Spinal cord (tissue), 10 donors: Measurements from ENCODE around the gene PPY. TPM values are rescaled to one million over a fixed set of nuclear protein-coding genes. Genes with fewer than 3 reads are reported as not detected.
"Not testable (repeated sequence)": the region's sequence is repeated elsewhere in the genome, so short reads cannot be mapped to it uniquely, and the experiment has no call there.

Experiments used
- DNase-seq, 6 donors: peaks; one replicate each; pipeline versions ENCODE4 v3.0.0 to v3.0.0-alpha.2; 2013 to 2015; ENCODE audit warnings: low spot score in 6 of 6, low read depth in 4 of 6
- H3K27ac ChIP-seq: one replicate; pipeline ENCODE4 v1.5.1; 2013; ENCODE audit warnings: low read depth, low read length, control low read depth
- H3K27me3 ChIP-seq: one replicate; pipeline ENCODE4 v1.6.1; 2013; ENCODE audit warnings: low read length; ENCODE audit not compliant: control insufficient read depth, insufficient read depth
- H3K36me3 ChIP-seq: one replicate; pipeline ENCODE4 v1.6.1; 2013; ENCODE audit warnings: low read length; ENCODE audit not compliant: control insufficient read depth, insufficient read depth
- H3K4me1 ChIP-seq: one replicate; pipeline ENCODE4 v1.6.1; 2013; ENCODE audit warnings: low read length; ENCODE audit not compliant: control insufficient read depth, insufficient read depth
- H3K4me3 ChIP-seq: one replicate; pipeline ENCODE4 v1.5.1; 2013; ENCODE audit warnings: low read depth, low read length, control low read depth
- H3K9me3 ChIP-seq: one replicate; pipeline ENCODE4 v1.6.1; 2013; ENCODE audit warnings: low read length; ENCODE audit not compliant: control insufficient read depth, insufficient read depth
- WGBS: methylation state at CpG from one replicate; pipeline ENCODE4 v1.1.5; 2013; ENCODE audit warnings: missing lambda C conversion rate; ENCODE audit not compliant: insufficient coverage; 5-methylcytosine and 5-hydroxymethylcytosine counted together
- polyA plus RNA-seq, 2 donors: library from polyadenylated mRNA; unstranded; fragments of 120-200 nt; gene quantifications; one replicate each; pipeline ENCODE4 v1.2.1, GENCODE V29; 2013; ENCODE audit not compliant: insufficient read length in 2 of 2
- total RNA-seq, 2 donors: library from RNA; depleted of rRNA in 1 of 2; stranded (reverse); fragments of 120-200 nt in 1 of 2; fragments of >200 nt in 1 of 2; gene quantifications; one replicate each; pipeline versions ENCODE4 v1.2.3 to v1.2.4, GENCODE V29; 2013 to 2014
- donor health status: healthy.

PPY gene
- total and polyA plus RNA-seq, 4 donors = not detected

- H3K4me3 ChIP-seq = no peak overlapping the region
- 100% methylated on average over 1 of the region's 3 CpGs for WGBS
- H3K27me3 ChIP-seq = no peaks in the 10 kb centered on the region
- no peak overlapping the region for H3K27ac ChIP-seq
- H3K4me1 ChIP-seq = peaks cover 7% of the 10 kb centered on the region
- H3K36me3 ChIP-seq = no peaks in the 10 kb centered on the region
- DNase-seq = no peak
- H3K9me3 ChIP-seq = no peaks in the 10 kb centered on the region
These were observed 5.8 kb downstream of the PPY start for GRCh38 chr17:43936434-43936833.

- Histone ChIP-seq H3K27me3 (no peaks in the 10 kb centered on the region), H3K27ac (no peak overlapping the region), H3K36me3 (no peaks in the 10 kb centered on the region), H3K9me3 (no peaks in the 10 kb centered on the region), H3K4me3 (no peak overlapping the region), H3K4me1 (peaks cover 7% of the 10 kb centered on the region)
- WGBS = 20% methylated on average over 1 of the region's 6 CpGs
- no peak for DNase-seq
These were observed 6.4 kb downstream of the PPY start for GRCh38 chr17:43935926-43936261.

GRCh38 chr17:43935204-43935925 lies 6.9 kb downstream of the PPY start:
- H3K27me3 ChIP-seq = no peaks in the 10 kb centered on the region
- peaks cover 7% of the 10 kb centered on the region for H3K4me1 ChIP-seq
- no peak overlapping the region for H3K27ac ChIP-seq
- H3K4me3 ChIP-seq = no peak overlapping the region
- H3K9me3 ChIP-seq = no peaks in the 10 kb centered on the region
- H3K36me3 ChIP-seq = no peaks in the 10 kb centered on the region
- no peak for DNase-seq
- WGBS = no CpG with 5 or more reads among the region's 5 CpGs

GRCh38 chr17:43932923-43933322 lies 9.4 kb downstream of the PPY start:
- Histone ChIP-seq H3K4me1 (peaks cover 4% of the 10 kb centered on the region), H3K27ac (no peak overlapping the region), H3K36me3 (no peaks in the 10 kb centered on the region), H3K9me3 (no peaks in the 10 kb centered on the region), H3K4me3 (no peak overlapping the region), H3K27me3 (peaks cover 5% of the 10 kb centered on the region)
- no peak for DNase-seq
- 92% methylated on average over 4 of the region's 4 CpGs for WGBS

GRCh38 chr17:43932357-43932756 lies 9.9 kb downstream of the PPY start:
- WGBS = 82% methylated on average over 10 of the region's 10 CpGs
- H3K36me3 ChIP-seq = no peaks in the 10 kb centered on the region
- H3K27ac ChIP-seq = no peak overlapping the region
- H3K27me3 ChIP-seq = peaks cover 11% of the 10 kb centered on the region
- no peak for DNase-seq
- peaks cover 4% of the 10 kb centered on the region for H3K4me1 ChIP-seq
- no peaks in the 10 kb centered on the region for H3K9me3 ChIP-seq
- no peak overlapping the region for H3K4me3 ChIP-seq

GRCh38 chr17:43931062-43931571 lies 11.2 kb downstream of the PPY start:
- Histone ChIP-seq H3K4me3 (no peak overlapping the region), H3K4me1 (peaks cover 11% of the 10 kb centered on the region), H3K27me3 (peaks cover 20% of the 10 kb centered on the region), H3K27ac (no peak overlapping the region), H3K9me3 (no peaks in the 10 kb centered on the region), H3K36me3 (no peaks in the 10 kb centered on the region)
- 75% methylated on average over 4 of the region's 5 CpGs for WGBS
- DNase-seq = no peak

GRCh38 chr17:43928609-43929008 lies 13.7 kb downstream of the PPY start:
- Histone ChIP-seq H3K27ac (no peak overlapping the region), H3K27me3 (peaks cover 31% of the 10 kb centered on the region), H3K4me3 (no peak overlapping the region), H3K4me1 (peaks cover 11% of the 10 kb centered on the region), H3K36me3 (no peaks in the 10 kb centered on the region), H3K9me3 (no peaks in the 10 kb centered on the region)
- WGBS = no CpG with 5 or more reads among the region's 1 CpG
- no peak for DNase-seq

- H3K36me3 ChIP-seq, H3K9me3 ChIP-seq, DNase-seq, H3K4me3 ChIP-seq, H3K27ac ChIP-seq: not testable (repeated sequence)
- peaks cover 11% of the 10 kb centered on the region for H3K4me1 ChIP-seq
- peaks cover 31% of the 10 kb centered on the region for H3K27me3 ChIP-seq
- WGBS = no CpG with 5 or more reads among the region's 5 CpGs
These were observed 14.3 kb downstream of the PPY start for GRCh38 chr17:43927929-43928328.

- Histone ChIP-seq H3K27me3 (peaks cover 31% of the 10 kb centered on the region), H3K9me3 (no peaks in the 10 kb centered on the region), H3K27ac (no peak overlapping the region), H3K4me3 (peak overlapping the region; percentile 24), H3K36me3 (no peaks in the 10 kb centered on the region), H3K4me1 (peaks cover 11% of the 10 kb centered on the region)
- WGBS = 2% methylated on average over 29 of the region's 42 CpGs
- DNase-seq = peak in 1 of 6 donors; percentile 17
These were observed 15.0 kb downstream of the PPY start for GRCh38 chr17:43927060-43927864.
